Body of pancreas (tissue), 4 donors: ENCODE results near the gene LDHB. TPM values are rescaled to one million over a fixed set of nuclear protein-coding genes. Genes with fewer than 3 reads are reported as not detected.

ENCODE experiments used
- ATAC-seq: fragments of 150-250 bp; one replicate; pipeline ENCODE4 v1.9.1; 2016
- DNase-seq, 4 donors: peaks; one replicate each; pipeline ENCODE4 v3.0.0-alpha.2; 2019
- H3K27ac ChIP-seq, 4 donors: fragments of 200-600 bp; sonication (generic); 1 replicate in 3 of 4; 2 replicates in 1 of 4; pipeline versions ENCODE4 v1.5.1 to v1.6.1; 2016 to 2019; ENCODE audit warnings: mild to moderate bottlenecking in 1 of 4, mixed read lengths in 1 of 4, moderate library complexity in 1 of 4
- H3K27me3 ChIP-seq, 2 donors: fragments of 200-600 bp; sonication (generic); one replicate each; pipeline ENCODE4 v1.6.0; 2016; ENCODE audit warnings: mild to moderate bottlenecking in 1 of 2
- H3K36me3 ChIP-seq, 2 donors: fragments of 200-600 bp; sonication (generic); replicated peaks in 1 of 2; 2 replicates each; pipeline ENCODE4 v1.5.1; 2016; ENCODE audit warnings: low read depth in 2 of 2; ENCODE audit not compliant: insufficient read depth in 1 of 2
- H3K4me1 ChIP-seq: fragments of 200-600 bp; sonication (generic); one replicate; pipeline ENCODE4 v1.6.0; 2016
- H3K4me3 ChIP-seq, 2 donors: fragments of 200-600 bp; sonication (generic); 1 replicate in 1 of 2; 2 replicates in 1 of 2; pipeline ENCODE4 v1.5.1; 2016 to 2019
- H3K9me3 ChIP-seq, 3 donors: fragments of 200-600 bp; sonication (generic); 1 replicate in 2 of 3; 2 replicates in 1 of 3; pipeline ENCODE4 v1.5.1; 2016
- POLR2A ChIP-seq, 3 donors: fragments of 450-650 bp; IDR thresholded peaks; one replicate each; pipeline ENCODE4 v1.6.1; 2016; ENCODE audit warnings: antibody characterized with exemption in 3 of 3, mild to moderate bottlenecking in 2 of 3
- WGBS, 2 donors: methylation state at CpG; one replicate each; pipeline ENCODE4 v1.1.5; 2017; 5-methylcytosine and 5-hydroxymethylcytosine counted together
- intact Hi-C: fragments of 100-400 bp; cut with DNase I; formaldehyde crosslinking; loops from one replicate; pipeline ENCODE4 v1.15.1; 2023
- total RNA-seq, 2 donors: library from RNA; depleted of rRNA; stranded (reverse); fragments of >200 nt; gene quantifications; one replicate each; pipeline ENCODE4 v1.1.0, GENCODE V29; 2016
- TF ChIP-seq, protein P1 (sequence below), 7 experiments: fragments of 450-650 bp in 4 of 7; fragments of 200-600 bp in 3 of 7; sonication (generic) in 3 of 7; IDR thresholded peaks; one replicate each; pipeline ENCODE4 v1.5.1; 2016 to 2019; ENCODE audit warnings: antibody characterized with exemption in 7 of 7

LDHB gene
- total RNA-seq, 2 donors from 2014 or later = 121 to 194 TPM

DNA sequence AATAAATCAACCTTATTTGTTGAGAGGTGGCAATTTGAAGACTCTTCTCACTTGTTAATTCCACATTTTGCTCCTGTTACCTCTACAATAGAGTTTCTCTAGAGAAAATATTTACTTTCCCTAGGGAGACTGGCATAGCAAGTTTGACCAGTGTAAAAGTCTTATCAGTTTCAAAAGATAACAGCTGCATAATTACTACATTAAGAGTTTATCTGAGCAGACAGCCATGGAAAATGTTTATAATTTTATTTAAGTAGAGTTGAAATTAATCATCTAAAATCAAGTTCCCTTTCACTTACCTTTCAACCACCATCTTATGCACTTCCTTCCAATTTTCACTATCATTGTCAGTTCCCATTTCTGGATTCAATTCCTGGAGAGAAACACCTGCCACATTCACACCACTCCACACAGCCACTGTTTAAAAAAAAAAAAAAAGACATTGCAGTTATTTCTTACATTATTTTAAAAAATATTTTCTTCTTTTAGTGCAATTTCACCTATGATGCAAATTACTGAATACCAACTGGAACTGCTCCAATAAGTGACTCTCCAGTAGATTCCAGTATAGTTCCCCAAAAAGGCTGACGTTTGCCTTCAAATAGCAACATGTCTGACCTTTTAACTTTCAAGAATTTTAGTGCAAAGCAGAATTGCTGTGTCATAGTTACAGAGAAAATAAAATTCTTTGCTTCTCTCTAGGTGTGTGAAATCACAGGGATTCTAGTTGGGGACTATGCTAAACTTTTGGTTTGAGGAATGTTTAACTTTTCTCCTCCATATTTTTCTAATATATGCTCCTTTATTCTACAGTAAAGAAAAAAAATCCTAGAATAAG is 19.4 kb downstream of the LDHB start:
- DNase-seq = peak in 1 of 4 donors; percentile 46
- intact Hi-C loops = no loop called here
- WGBS, 2 donors = 15 to 28% methylated on average over 1 of the region's 1 CpG
- H3K27me3 ChIP-seq = no peaks in the 10 kb centered on the region
- H3K27ac ChIP-seq = peak overlapping the region; percentile 3 to 75 (median 70)
- H3K4me3 ChIP-seq = no peak overlapping the region
- H3K36me3 ChIP-seq = peaks cover 0 to 6% of the 10 kb centered on the region in 2 donors
- ATAC-seq = peak; percentile 94
- no peak for TF ChIP-seq POLR2A (IDR thresholded peaks at IDR 0.05)
- TF ChIP-seq, protein P1, sequence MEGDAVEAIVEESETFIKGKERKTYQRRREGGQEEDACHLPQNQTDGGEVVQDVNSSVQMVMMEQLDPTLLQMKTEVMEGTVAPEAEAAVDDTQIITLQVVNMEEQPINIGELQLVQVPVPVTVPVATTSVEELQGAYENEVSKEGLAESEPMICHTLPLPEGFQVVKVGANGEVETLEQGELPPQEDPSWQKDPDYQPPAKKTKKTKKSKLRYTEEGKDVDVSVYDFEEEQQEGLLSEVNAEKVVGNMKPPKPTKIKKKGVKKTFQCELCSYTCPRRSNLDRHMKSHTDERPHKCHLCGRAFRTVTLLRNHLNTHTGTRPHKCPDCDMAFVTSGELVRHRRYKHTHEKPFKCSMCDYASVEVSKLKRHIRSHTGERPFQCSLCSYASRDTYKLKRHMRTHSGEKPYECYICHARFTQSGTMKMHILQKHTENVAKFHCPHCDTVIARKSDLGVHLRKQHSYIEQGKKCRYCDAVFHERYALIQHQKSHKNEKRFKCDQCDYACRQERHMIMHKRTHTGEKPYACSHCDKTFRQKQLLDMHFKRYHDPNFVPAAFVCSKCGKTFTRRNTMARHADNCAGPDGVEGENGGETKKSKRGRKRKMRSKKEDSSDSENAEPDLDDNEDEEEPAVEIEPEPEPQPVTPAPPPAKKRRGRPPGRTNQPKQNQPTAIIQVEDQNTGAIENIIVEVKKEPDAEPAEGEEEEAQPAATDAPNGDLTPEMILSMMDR (IDR thresholded peaks at IDR 0.05) = no peak
- H3K4me1 ChIP-seq = peaks cover 62% of the 10 kb centered on the region
- H3K9me3 ChIP-seq = no peaks in the 10 kb centered on the region

DNA sequence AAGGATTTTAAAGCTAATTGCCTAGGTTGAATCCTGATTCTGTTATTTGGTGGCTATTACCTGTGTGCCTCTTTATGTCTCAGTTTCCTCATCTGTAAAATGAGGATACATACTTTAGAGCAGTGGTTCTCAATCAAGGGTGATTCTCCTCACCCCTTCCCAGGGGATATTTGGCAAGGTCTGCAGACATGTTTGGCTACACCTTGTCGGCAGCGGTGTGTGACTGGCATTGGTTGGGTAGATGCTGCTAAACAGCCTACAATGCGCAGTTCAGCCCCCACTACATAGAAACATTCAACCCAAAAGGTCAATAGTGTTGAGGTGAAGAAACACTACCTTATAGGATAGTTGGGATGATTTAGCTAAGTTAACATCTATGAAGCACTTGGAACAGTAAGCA is 23.4 kb downstream of the LDHB start:
- Histone ChIP-seq H3K27me3 (no peaks in the 10 kb centered on the region), H3K36me3 (peaks cover 0 to 3% of the 10 kb centered on the region in 2 donors), H3K27ac (no peak overlapping the region), H3K4me1 (peaks cover 28% of the 10 kb centered on the region), H3K4me3 (no peak overlapping the region), H3K9me3 (no peaks in the 10 kb centered on the region)
- WGBS, 2 donors = 96 to 97% methylated on average over 3 of the region's 3 CpGs
- TF ChIP-seq, protein P1 (IDR thresholded peaks at IDR 0.05) = no peak
- no peak for TF ChIP-seq POLR2A (IDR thresholded peaks at IDR 0.05)
- ATAC-seq (no peak), DNase-seq (no peak)
- intact Hi-C loops = no loop called here

DNA sequence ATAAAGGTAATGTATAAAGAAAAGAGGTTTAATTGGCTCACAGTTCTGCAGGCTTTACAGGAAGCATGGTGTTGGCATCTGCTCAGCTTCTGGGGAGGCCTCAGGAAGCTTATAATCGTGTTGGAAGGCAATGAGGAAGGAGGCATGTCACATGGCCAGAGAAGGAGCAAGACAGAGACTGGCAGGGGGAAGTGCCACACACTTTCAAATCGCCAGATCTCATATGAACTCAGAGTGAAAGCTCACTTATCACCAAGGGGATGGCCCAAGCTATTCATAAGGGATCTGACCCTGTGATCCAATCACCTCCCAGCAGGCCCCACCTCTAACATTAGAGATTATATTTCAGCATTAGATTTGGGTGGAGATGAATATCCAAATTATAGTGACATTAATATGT is 26.3 kb downstream of the LDHB start:
- intact Hi-C loops = no loop called here
- no peak overlapping the region for H3K4me3 ChIP-seq
- no peaks in the 10 kb centered on the region for H3K9me3 ChIP-seq
- no peak overlapping the region for H3K27ac ChIP-seq
- DNase-seq (no peak), ATAC-seq (no peak)
- peaks cover 0 to 3% of the 10 kb centered on the region in 2 donors for H3K36me3 ChIP-seq
- TF ChIP-seq POLR2A (IDR thresholded peaks at IDR 0.05) = no peak
- TF ChIP-seq, protein P1 (IDR thresholded peaks at IDR 0.05) = no peak
- H3K27me3 ChIP-seq = no peaks in the 10 kb centered on the region
- H3K4me1 ChIP-seq = no peaks in the 10 kb centered on the region
- WGBS, 2 donors = 51% methylated on average over 2 of the region's 2 CpGs

DNA sequence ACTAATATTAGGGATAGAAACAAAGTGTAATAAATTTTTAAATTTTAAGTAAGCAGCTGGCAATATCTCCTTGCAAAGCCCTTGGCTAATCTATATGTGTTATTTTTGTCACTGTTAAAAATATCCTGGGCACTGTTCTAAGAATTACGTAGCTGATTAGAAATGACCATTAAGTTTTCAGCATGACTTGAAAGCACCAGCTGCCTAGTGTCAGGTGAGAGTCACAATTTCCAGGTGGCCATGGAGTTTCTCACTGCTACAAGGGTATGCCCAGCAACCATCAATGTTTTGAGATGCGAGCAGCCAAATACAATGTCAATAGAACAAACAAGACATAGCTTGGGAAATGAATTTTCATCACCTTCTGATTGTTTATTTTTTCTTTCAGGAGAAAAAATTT is 29.7 kb downstream of the LDHB start:
- peak; percentile 36 to 58 (median 48) for DNase-seq
- intact Hi-C loops = no loop called here
- 36 to 42% methylated on average over 2 of the region's 2 CpGs for WGBS, 2 donors

More for the DNA sequence above, 29.7 kb downstream of the LDHB start:
- H3K4me1 ChIP-seq = no peaks in the 10 kb centered on the region
- no peak for TF ChIP-seq POLR2A (IDR thresholded peaks at IDR 0.05)
- TF ChIP-seq, protein P1 (IDR thresholded peaks at IDR 0.05) = no peak
- H3K36me3 ChIP-seq = no peaks in the 10 kb centered on the region
- H3K4me3 ChIP-seq = no peak overlapping the region
- no peak overlapping the region for H3K27ac ChIP-seq
- no peaks in the 10 kb centered on the region for H3K27me3 ChIP-seq
- ATAC-seq = peak; percentile 94
- no peaks in the 10 kb centered on the region for H3K9me3 ChIP-seq
